HL-60 (cell line): ENCODE data around the gene FHIT.

ENCODE experiments used
- DNase-seq, 2 experiments: peaks; one replicate each; pipeline ENCODE4 v3.0.0-alpha.2; 2010 to 2020; ENCODE audit warnings: low read depth in 1 of 2, low spot score in 1 of 2
- H3K27ac ChIP-seq: fragments of 250-450 bp; sonication (Bioruptor Pico); replicated peaks from 2 replicates; pipeline ENCODE4 v1.5.1; 2020; ENCODE audit warnings: mild to moderate bottlenecking, moderate library complexity
- H3K27me3 ChIP-seq: fragments of 250-450 bp; sonication (Bioruptor Pico); 2 replicates; pipeline ENCODE4 v1.5.1; 2021; ENCODE audit warnings: mild to moderate bottlenecking, moderate library complexity; ENCODE audit not compliant: insufficient read depth, poor library complexity, severe bottlenecking
- H3K4me3 ChIP-seq: replicated peaks from 2 replicates; pipeline ENCODE4 v1.5.1; 2011; ENCODE audit warnings: mild to moderate bottlenecking, control low read depth, low read length; ENCODE audit not compliant: insufficient read depth
- GABPA ChIP-seq: IDR thresholded peaks from 2 replicates; pipeline ENCODE4 v1.6.1; 2012; ENCODE audit warnings: low read depth
- POLR2AphosphoS5 ChIP-seq: IDR thresholded peaks from 2 replicates; pipeline ENCODE4 v1.6.1; 2012; ENCODE audit warnings: low read depth
- SPI1 ChIP-seq: IDR thresholded peaks from 2 replicates; pipeline ENCODE4 v1.6.1; 2012; ENCODE audit warnings: low read depth, mild to moderate bottlenecking, borderline replicate concordance
- TF ChIP-seq, protein P1 (sequence below): IDR thresholded peaks from one replicate; pipeline ENCODE4 v1.5.1; 2011; ENCODE audit warnings: low read length, control low read depth, inconsistent platforms; ENCODE audit not compliant: insufficient read depth
- TF ChIP-seq, protein P2 (sequence below): IDR thresholded peaks from 2 replicates; pipeline ENCODE4 v1.6.1; 2012; ENCODE audit warnings: low read depth; ENCODE audit not compliant: insufficient replicate concordance

Gene FHIT

DNA sequence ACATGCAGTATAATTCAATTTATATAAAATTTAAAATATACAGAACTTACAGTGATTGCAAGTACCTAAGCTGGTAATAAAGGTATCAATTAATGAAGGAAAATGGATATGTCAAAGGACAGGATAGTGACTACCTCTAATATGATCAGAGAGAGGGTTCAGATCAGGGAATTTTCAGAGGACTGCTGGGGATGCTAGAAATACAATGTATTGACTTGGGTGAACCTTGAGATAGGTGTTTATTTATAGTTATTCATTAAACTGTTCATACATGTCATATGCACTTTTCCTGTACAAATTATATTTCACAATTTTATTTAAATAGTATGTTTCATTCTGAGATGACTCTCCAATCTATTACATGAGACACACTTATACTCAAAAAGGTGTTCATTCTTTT, 554.1 kb downstream of the FHIT start:
- no peaks in the 10 kb centered on the region for H3K27me3 ChIP-seq
- no peak overlapping the region for H3K4me3 ChIP-seq
- H3K27ac ChIP-seq: no peak overlapping the region
- no peak for DNase-seq
- TF ChIP-seq POLR2AphosphoS5 (no peak), SPI1 (no peak), GABPA (no peak)
- TF ChIP-seq, protein P1, sequence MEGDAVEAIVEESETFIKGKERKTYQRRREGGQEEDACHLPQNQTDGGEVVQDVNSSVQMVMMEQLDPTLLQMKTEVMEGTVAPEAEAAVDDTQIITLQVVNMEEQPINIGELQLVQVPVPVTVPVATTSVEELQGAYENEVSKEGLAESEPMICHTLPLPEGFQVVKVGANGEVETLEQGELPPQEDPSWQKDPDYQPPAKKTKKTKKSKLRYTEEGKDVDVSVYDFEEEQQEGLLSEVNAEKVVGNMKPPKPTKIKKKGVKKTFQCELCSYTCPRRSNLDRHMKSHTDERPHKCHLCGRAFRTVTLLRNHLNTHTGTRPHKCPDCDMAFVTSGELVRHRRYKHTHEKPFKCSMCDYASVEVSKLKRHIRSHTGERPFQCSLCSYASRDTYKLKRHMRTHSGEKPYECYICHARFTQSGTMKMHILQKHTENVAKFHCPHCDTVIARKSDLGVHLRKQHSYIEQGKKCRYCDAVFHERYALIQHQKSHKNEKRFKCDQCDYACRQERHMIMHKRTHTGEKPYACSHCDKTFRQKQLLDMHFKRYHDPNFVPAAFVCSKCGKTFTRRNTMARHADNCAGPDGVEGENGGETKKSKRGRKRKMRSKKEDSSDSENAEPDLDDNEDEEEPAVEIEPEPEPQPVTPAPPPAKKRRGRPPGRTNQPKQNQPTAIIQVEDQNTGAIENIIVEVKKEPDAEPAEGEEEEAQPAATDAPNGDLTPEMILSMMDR: no peak
- TF ChIP-seq, protein P2, sequence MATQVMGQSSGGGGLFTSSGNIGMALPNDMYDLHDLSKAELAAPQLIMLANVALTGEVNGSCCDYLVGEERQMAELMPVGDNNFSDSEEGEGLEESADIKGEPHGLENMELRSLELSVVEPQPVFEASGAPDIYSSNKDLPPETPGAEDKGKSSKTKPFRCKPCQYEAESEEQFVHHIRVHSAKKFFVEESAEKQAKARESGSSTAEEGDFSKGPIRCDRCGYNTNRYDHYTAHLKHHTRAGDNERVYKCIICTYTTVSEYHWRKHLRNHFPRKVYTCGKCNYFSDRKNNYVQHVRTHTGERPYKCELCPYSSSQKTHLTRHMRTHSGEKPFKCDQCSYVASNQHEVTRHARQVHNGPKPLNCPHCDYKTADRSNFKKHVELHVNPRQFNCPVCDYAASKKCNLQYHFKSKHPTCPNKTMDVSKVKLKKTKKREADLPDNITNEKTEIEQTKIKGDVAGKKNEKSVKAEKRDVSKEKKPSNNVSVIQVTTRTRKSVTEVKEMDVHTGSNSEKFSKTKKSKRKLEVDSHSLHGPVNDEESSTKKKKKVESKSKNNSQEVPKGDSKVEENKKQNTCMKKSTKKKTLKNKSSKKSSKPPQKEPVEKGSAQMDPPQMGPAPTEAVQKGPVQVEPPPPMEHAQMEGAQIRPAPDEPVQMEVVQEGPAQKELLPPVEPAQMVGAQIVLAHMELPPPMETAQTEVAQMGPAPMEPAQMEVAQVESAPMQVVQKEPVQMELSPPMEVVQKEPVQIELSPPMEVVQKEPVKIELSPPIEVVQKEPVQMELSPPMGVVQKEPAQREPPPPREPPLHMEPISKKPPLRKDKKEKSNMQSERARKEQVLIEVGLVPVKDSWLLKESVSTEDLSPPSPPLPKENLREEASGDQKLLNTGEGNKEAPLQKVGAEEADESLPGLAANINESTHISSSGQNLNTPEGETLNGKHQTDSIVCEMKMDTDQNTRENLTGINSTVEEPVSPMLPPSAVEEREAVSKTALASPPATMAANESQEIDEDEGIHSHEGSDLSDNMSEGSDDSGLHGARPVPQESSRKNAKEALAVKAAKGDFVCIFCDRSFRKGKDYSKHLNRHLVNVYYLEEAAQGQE: no peak

DNA sequence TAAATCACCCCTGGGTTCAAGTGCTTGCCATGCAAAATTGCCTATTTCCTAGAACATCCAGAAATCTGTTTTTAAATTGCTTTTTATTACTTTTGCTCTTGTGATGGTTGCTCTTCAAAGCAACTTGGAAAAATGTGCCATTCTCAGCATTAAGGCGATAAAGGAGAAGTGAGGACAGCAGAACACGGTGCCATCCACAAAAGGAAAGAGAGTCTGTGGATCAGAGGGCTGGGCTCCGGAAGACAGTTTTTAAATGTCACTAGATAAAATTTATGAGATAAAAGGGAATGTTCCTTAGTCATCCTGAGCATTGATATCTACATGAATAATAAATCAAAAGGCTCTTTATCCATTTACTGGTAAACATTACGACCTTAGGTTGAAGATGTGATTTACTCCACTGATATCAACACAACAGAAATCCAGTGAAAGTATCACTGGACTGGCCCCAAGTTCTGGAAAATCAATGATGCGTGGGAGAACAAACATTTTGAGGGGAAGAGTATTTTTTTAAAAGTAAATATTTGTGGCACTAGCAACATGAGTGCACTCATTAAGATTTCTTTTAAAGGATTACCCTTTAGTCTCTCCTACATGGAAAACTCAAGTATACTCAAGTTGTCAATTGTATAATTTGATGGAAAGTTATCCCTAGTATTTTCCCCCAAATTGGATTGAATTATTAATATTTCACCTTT, 554.7 kb downstream of the FHIT start:
- DNase-seq: no peak

DNA sequence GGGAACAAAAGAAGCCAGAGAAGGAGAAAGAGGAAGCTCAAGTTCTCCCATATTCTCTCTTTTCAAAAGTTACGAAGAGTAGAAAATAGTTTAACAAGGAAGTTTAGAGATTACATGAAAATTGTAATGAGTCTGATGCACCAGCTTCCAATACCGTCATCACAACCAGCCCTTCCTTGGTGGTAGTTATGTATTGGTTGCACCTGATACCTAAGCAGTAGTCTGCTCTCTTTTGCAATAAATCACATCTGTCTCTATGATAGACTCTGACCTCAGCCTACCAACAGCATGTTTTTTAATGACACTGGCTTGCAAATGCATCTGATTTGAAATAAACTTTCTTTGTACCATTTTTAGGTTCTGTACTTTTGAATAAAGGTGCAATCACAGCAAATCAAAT, 575.8 kb downstream of the FHIT start:
- no peak for DNase-seq
- TF ChIP-seq GABPA: no peak
- TF ChIP-seq, protein P2: no peak
- Histone ChIP-seq H3K27me3 (no peaks in the 10 kb centered on the region), H3K4me3 (no peak overlapping the region), H3K27ac (no peak overlapping the region)

More for the DNA sequence above, 554.7 kb downstream of the FHIT start:
- TF ChIP-seq POLR2AphosphoS5 (no peak), SPI1 (peak; percentile 5; the same call in 1 of the 2 replicates)
- TF ChIP-seq, protein P2: no peak
- Histone ChIP-seq H3K27ac (no peak overlapping the region), H3K27me3 (no peaks in the 10 kb centered on the region), H3K4me3 (no peak overlapping the region)

DNA sequence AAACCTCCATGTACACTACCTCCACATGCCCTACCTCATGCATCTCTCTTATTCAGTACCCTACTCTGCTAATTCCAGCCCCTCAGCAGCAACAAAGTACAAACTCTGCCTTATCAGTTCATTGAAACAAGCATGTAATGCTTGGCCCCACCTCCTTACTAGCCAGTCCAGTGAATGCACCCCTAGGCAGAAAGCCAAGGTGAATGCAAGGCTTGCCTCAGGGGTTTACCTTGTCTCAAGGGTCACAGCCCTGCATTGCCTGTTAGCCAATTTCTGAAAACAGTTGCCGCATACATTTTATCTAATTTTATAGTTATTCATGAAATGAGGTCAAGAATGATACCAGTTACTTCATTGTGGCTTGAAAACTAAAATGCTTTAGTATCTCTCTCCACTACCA, 576.4 kb downstream of the FHIT start:
- Histone ChIP-seq H3K27ac (no peak overlapping the region), H3K27me3 (no peaks in the 10 kb centered on the region), H3K4me3 (no peak overlapping the region)
- no peak for TF ChIP-seq GABPA
- TF ChIP-seq, protein P1: no peak
- TF ChIP-seq, protein P2: no peak
- TF ChIP-seq SPI1: no peak
- TF ChIP-seq POLR2AphosphoS5: no peak
- DNase-seq: no peak
